Stimulated activated memory B cell treated with anti-CD40 and anti-IgM and Interleukin-4, amounts not matched to agents 10 μg/mL and 1 μg/mL and 100 μg/mL, for 72 hours (primary cell): ENCODE data around the gene SHISA6.
"Not testable (repeated sequence)": the region's sequence is repeated elsewhere in the genome, so short reads cannot be mapped to it uniquely, and the experiment has no call there.

Experiments used
- ATAC-seq: fragments of 150-1000 bp; cut with Tn5 transposase; 2 replicates; pipeline ENCODE4 v1.10.0; 2021
- H3K27ac Mint-ChIP-seq: one replicate; pipeline ENCODE4 v1.8.0; 2022; ENCODE audit warnings: mild to moderate bottlenecking, mixed read lengths
- H3K27me3 Mint-ChIP-seq: one replicate; pipeline ENCODE4 v1.8.0; 2022; ENCODE audit warnings: mixed read lengths
- H3K36me3 Mint-ChIP-seq: one replicate; pipeline ENCODE4 v1.8.0; 2022; ENCODE audit warnings: mixed read lengths
- H3K4me1 Mint-ChIP-seq: one replicate; pipeline ENCODE4 v1.8.0; 2022; ENCODE audit warnings: mixed read lengths
- H3K4me3 Mint-ChIP-seq: one replicate; pipeline ENCODE4 v1.8.0; 2022; ENCODE audit warnings: mild to moderate bottlenecking, moderate library complexity, mixed read lengths
- H3K9me3 Mint-ChIP-seq: one replicate; pipeline ENCODE4 v1.8.0; 2022; ENCODE audit warnings: mixed read lengths

The SHISA6 gene

GRCh38 chr17:11279776-11280344 lies 38.8 kb downstream of the SHISA6 start:
- Mint-ChIP-seq H3K36me3 (no peaks in the 10 kb centered on the region), H3K4me3 (no peak overlapping the region), H3K4me1 (no peaks in the 10 kb centered on the region), H3K9me3 (peaks cover 9% of the 10 kb centered on the region), H3K27ac (no peak overlapping the region), H3K27me3 (no peaks in the 10 kb centered on the region)
- ATAC-seq: no peak

- H3K4me3 Mint-ChIP-seq: no peak overlapping the region
- H3K4me1 Mint-ChIP-seq: no peaks in the 10 kb centered on the region
- H3K9me3 Mint-ChIP-seq: peaks cover 15% of the 10 kb centered on the region
- H3K36me3 Mint-ChIP-seq: no peaks in the 10 kb centered on the region
- no peaks in the 10 kb centered on the region for H3K27me3 Mint-ChIP-seq
- no peak overlapping the region for H3K27ac Mint-ChIP-seq
- no peak for ATAC-seq
Measured at GRCh38 chr17:11282586-11282985, 41.6 kb downstream of the SHISA6 start.

- H3K27ac Mint-ChIP-seq: no peak overlapping the region
- H3K9me3 Mint-ChIP-seq: peaks cover 15% of the 10 kb centered on the region
- H3K4me3 Mint-ChIP-seq: no peak overlapping the region
- H3K36me3 Mint-ChIP-seq: no peaks in the 10 kb centered on the region
- H3K27me3 Mint-ChIP-seq: no peaks in the 10 kb centered on the region
- ATAC-seq: no peak
- H3K4me1 Mint-ChIP-seq: no peaks in the 10 kb centered on the region
Measured at GRCh38 chr17:11284811-11285210, 43.8 kb downstream of the SHISA6 start.

GRCh38 chr17:11285946-11286345 lies 44.9 kb downstream of the SHISA6 start:
- H3K4me3 Mint-ChIP-seq: no peak overlapping the region
- H3K36me3 Mint-ChIP-seq: no peaks in the 10 kb centered on the region
- H3K27ac Mint-ChIP-seq: no peak overlapping the region
- peaks cover 11% of the 10 kb centered on the region for H3K9me3 Mint-ChIP-seq
- H3K4me1 Mint-ChIP-seq: no peaks in the 10 kb centered on the region
- no peak for ATAC-seq
- no peaks in the 10 kb centered on the region for H3K27me3 Mint-ChIP-seq

- H3K4me3 Mint-ChIP-seq: no peak overlapping the region
- no peak for ATAC-seq
- H3K9me3 Mint-ChIP-seq: peaks cover 6% of the 10 kb centered on the region
- H3K27ac Mint-ChIP-seq: no peak overlapping the region
- H3K4me1 Mint-ChIP-seq: no peaks in the 10 kb centered on the region
- no peaks in the 10 kb centered on the region for H3K36me3 Mint-ChIP-seq
- H3K27me3 Mint-ChIP-seq: no peaks in the 10 kb centered on the region
Measured at GRCh38 chr17:11287791-11288190, 46.8 kb downstream of the SHISA6 start.

GRCh38 chr17:11290814-11291213 lies 49.8 kb downstream of the SHISA6 start:
- no peak for ATAC-seq
- no peaks in the 10 kb centered on the region for H3K27me3 Mint-ChIP-seq
- no peaks in the 10 kb centered on the region for H3K36me3 Mint-ChIP-seq
- no peak overlapping the region for H3K27ac Mint-ChIP-seq
- no peaks in the 10 kb centered on the region for H3K4me1 Mint-ChIP-seq
- H3K4me3 Mint-ChIP-seq: no peak overlapping the region
- peaks cover 9% of the 10 kb centered on the region for H3K9me3 Mint-ChIP-seq

- no peak for ATAC-seq
- Mint-ChIP-seq H3K4me3 (no peak overlapping the region), H3K9me3 (peaks cover 11% of the 10 kb centered on the region), H3K4me1 (no peaks in the 10 kb centered on the region), H3K27ac (no peak overlapping the region), H3K27me3 (no peaks in the 10 kb centered on the region), H3K36me3 (no peaks in the 10 kb centered on the region)
Measured at GRCh38 chr17:11292491-11292890, 51.5 kb downstream of the SHISA6 start.

- Mint-ChIP-seq H3K4me1 (no peaks in the 10 kb centered on the region), H3K9me3 (peaks cover 11% of the 10 kb centered on the region), H3K27me3 (no peaks in the 10 kb centered on the region), H3K36me3 (no peaks in the 10 kb centered on the region), H3K4me3 (no peak overlapping the region), H3K27ac (no peak overlapping the region)
- ATAC-seq: no peak
Measured at GRCh38 chr17:11293480-11293879, 52.5 kb downstream of the SHISA6 start.

- H3K4me3 Mint-ChIP-seq: no peak overlapping the region
- H3K9me3 Mint-ChIP-seq: peaks cover 11% of the 10 kb centered on the region
- no peak overlapping the region for H3K27ac Mint-ChIP-seq
- H3K36me3 Mint-ChIP-seq: no peaks in the 10 kb centered on the region
- H3K4me1 Mint-ChIP-seq: no peaks in the 10 kb centered on the region
- ATAC-seq: no peak
- no peaks in the 10 kb centered on the region for H3K27me3 Mint-ChIP-seq
Measured at GRCh38 chr17:11294826-11295225, 53.8 kb downstream of the SHISA6 start.

GRCh38 chr17:11296994-11297393 lies 56.0 kb downstream of the SHISA6 start:
- no peaks in the 10 kb centered on the region for H3K4me1 Mint-ChIP-seq
- H3K27ac Mint-ChIP-seq: no peak overlapping the region
- no peaks in the 10 kb centered on the region for H3K27me3 Mint-ChIP-seq
- peaks cover 11% of the 10 kb centered on the region for H3K9me3 Mint-ChIP-seq
- H3K4me3 Mint-ChIP-seq: no peak overlapping the region
- no peak for ATAC-seq
- H3K36me3 Mint-ChIP-seq: no peaks in the 10 kb centered on the region

- no peak for ATAC-seq
Measured at GRCh38 chr17:11298401-11298800, 57.4 kb downstream of the SHISA6 start.

GRCh38 chr17:11300201-11300600 lies 59.2 kb downstream of the SHISA6 start:
- no peak overlapping the region for H3K4me3 Mint-ChIP-seq
- no peaks in the 10 kb centered on the region for H3K27me3 Mint-ChIP-seq
- H3K4me1 Mint-ChIP-seq: no peaks in the 10 kb centered on the region
- no peak overlapping the region for H3K27ac Mint-ChIP-seq
- ATAC-seq: no peak
- peaks cover 16% of the 10 kb centered on the region for H3K9me3 Mint-ChIP-seq
- H3K36me3 Mint-ChIP-seq: no peaks in the 10 kb centered on the region

More at GRCh38 chr17:11298401-11298800, 57.4 kb downstream of the SHISA6 start:
- no peaks in the 10 kb centered on the region for H3K36me3 Mint-ChIP-seq
- H3K4me1 Mint-ChIP-seq: no peaks in the 10 kb centered on the region
- peaks cover 11% of the 10 kb centered on the region for H3K9me3 Mint-ChIP-seq
- no peaks in the 10 kb centered on the region for H3K27me3 Mint-ChIP-seq
- H3K4me3 Mint-ChIP-seq: no peak overlapping the region
- no peak overlapping the region for H3K27ac Mint-ChIP-seq

GRCh38 chr17:11300738-11301137 lies 59.7 kb downstream of the SHISA6 start:
- H3K4me3 Mint-ChIP-seq: no peak overlapping the region
- ATAC-seq: no peak
- no peaks in the 10 kb centered on the region for H3K27me3 Mint-ChIP-seq
- H3K4me1 Mint-ChIP-seq: no peaks in the 10 kb centered on the region
- H3K27ac Mint-ChIP-seq: no peak overlapping the region
- peaks cover 13% of the 10 kb centered on the region for H3K9me3 Mint-ChIP-seq
- no peaks in the 10 kb centered on the region for H3K36me3 Mint-ChIP-seq

GRCh38 chr17:11301874-11302273 lies 60.9 kb downstream of the SHISA6 start:
- H3K4me3 Mint-ChIP-seq, H3K36me3 Mint-ChIP-seq, H3K9me3 Mint-ChIP-seq, H3K27ac Mint-ChIP-seq, H3K27me3 Mint-ChIP-seq, H3K4me1 Mint-ChIP-seq, ATAC-seq: not testable (repeated sequence)

GRCh38 chr17:11302401-11303186 lies 61.6 kb downstream of the SHISA6 start:
- H3K4me1 Mint-ChIP-seq: no peaks in the 10 kb centered on the region
- H3K4me3 Mint-ChIP-seq: no peak overlapping the region
- H3K27ac Mint-ChIP-seq: no peak overlapping the region
- no peaks in the 10 kb centered on the region for H3K27me3 Mint-ChIP-seq
- H3K9me3 Mint-ChIP-seq: peaks cover 4% of the 10 kb centered on the region
- no peaks in the 10 kb centered on the region for H3K36me3 Mint-ChIP-seq
- no peak for ATAC-seq

- H3K27ac Mint-ChIP-seq: no peak overlapping the region
- H3K36me3 Mint-ChIP-seq: no peaks in the 10 kb centered on the region
- no peak overlapping the region for H3K4me3 Mint-ChIP-seq
- no peaks in the 10 kb centered on the region for H3K4me1 Mint-ChIP-seq
- no peaks in the 10 kb centered on the region for H3K27me3 Mint-ChIP-seq
- ATAC-seq: no peak
- H3K9me3 Mint-ChIP-seq: peaks cover 4% of the 10 kb centered on the region
Measured at GRCh38 chr17:11303773-11304394, 62.9 kb downstream of the SHISA6 start.
